GM23248 (cell line): Measurements from ENCODE around the gene RFX3.

Experiments used
- EZH2 ChIP-seq: fragments of 200-600 bp; sonication (generic); IDR thresholded peaks from 2 replicates; pipeline ENCODE4 v1.6.1; 2018; ENCODE audit warnings: antibody characterized with exemption, mild to moderate bottlenecking; ENCODE audit not compliant: insufficient read depth, poor library complexity, severe bottlenecking
- EZH2phosphoT487 ChIP-seq: fragments of 200-600 bp; sonication (generic); IDR thresholded peaks from 2 replicates; pipeline ENCODE4 v1.6.1; 2018; ENCODE audit warnings: antibody characterized with exemption, moderate library complexity, mild to moderate bottlenecking, low read depth; ENCODE audit not compliant: insufficient read depth

DNA sequence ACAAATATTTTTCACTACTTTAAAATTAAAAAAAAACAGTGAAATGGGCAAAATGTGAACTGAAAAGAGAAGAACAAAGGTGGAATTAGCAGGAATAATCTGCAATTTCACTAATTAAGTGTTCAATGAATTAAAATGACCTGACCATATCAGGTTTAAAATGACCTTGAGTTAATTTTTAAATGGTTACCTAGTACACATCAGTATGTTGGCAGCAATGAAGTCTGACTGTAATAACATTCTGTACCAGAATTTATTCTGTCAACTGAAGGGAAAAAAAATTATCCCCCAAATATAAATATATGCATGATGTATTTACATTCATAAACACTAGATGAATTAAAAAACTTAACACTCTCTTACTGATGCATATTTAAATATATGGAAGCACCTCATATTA, 165.6 kb downstream of the RFX3 start:
- no peak for TF ChIP-seq EZH2phosphoT487
- TF ChIP-seq EZH2, result no peak
